Measurements from ENCODE around the gene MAP3K4.

DNA sequence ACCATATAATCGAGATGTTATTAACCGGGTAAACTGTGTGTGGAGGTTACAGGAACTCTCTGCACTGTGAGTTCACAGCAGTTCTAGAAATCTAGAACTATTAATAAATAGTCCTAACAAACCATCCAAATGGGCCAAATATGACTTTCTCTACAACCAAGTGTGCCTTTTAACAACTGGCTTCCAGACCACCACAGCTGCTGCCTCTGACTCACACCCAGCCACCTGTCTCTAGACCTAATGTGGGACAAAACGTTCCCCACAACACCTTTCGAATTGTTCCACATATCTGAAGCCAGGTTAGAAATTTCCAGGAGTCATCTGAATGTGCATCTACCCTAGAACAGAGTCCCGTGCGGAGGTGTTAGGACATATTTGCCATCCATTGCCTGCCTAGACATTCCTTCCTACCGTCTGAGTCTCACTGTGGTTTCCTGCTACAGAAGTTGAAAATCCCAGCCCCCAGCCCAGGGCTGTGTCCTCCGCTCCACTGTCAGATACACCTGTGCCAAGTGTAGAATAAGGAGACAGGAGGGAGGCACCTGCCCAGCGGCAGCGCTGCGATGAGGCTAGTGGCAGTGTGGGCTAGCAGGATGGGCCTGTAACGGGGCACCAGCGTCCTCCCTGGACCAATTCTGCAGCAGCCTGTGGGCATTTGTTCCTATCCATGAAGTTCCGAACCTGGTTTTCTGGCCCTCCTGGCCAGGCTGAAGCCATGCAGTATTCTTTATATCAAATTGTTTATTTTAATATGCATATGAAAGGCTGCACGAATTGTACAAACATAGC is 28.5 kb upstream of the MAP3K4 start:
- no peak for TF ChIP-seq MAZ (IDR thresholded peaks at IDR 0.05; ENCODE audit: borderline replicate concordance, low read depth, low read length)
- no peak for TF ChIP-seq MXI1 (IDR thresholded peaks at IDR 0.05; ENCODE audit: borderline replicate concordance, low read depth, low read length)
- TF ChIP-seq POLR2A (IDR thresholded peaks at IDR 0.05; ENCODE audit: low read depth, low read length): no peak
- TF ChIP-seq, protein P1, sequence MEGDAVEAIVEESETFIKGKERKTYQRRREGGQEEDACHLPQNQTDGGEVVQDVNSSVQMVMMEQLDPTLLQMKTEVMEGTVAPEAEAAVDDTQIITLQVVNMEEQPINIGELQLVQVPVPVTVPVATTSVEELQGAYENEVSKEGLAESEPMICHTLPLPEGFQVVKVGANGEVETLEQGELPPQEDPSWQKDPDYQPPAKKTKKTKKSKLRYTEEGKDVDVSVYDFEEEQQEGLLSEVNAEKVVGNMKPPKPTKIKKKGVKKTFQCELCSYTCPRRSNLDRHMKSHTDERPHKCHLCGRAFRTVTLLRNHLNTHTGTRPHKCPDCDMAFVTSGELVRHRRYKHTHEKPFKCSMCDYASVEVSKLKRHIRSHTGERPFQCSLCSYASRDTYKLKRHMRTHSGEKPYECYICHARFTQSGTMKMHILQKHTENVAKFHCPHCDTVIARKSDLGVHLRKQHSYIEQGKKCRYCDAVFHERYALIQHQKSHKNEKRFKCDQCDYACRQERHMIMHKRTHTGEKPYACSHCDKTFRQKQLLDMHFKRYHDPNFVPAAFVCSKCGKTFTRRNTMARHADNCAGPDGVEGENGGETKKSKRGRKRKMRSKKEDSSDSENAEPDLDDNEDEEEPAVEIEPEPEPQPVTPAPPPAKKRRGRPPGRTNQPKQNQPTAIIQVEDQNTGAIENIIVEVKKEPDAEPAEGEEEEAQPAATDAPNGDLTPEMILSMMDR (conservative IDR thresholded peaks at IDR 0.05; ENCODE audit: low read depth, low read length): no peak
- TF ChIP-seq RAD21 (IDR thresholded peaks at IDR 0.05; ENCODE audit: low read length): no peak
- TF ChIP-seq, protein P2, sequence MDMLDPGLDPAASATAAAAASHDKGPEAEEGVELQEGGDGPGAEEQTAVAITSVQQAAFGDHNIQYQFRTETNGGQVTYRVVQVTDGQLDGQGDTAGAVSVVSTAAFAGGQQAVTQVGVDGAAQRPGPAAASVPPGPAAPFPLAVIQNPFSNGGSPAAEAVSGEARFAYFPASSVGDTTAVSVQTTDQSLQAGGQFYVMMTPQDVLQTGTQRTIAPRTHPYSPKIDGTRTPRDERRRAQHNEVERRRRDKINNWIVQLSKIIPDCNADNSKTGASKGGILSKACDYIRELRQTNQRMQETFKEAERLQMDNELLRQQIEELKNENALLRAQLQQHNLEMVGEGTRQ (IDR thresholded peaks at IDR 0.05; ENCODE audit: low read depth, low read length): no peak
- TF ChIP-seq CHD1 (IDR thresholded peaks at IDR 0.05; ENCODE audit: low read depth, low read length): no peak
